NCI-H748 treated with DMSO at 0.1 percent for 48 hours (cell line): Measurements from ENCODE around the gene ADCY10.
"Not testable (repeated sequence)": the region's sequence is repeated elsewhere in the genome, so short reads cannot be mapped to it uniquely, and the experiment has no call there.

Experiments used
- DNase-seq: peaks from one replicate; lab custom pipeline; 2025; lab: John Stamatoyannopoulos, UW

ADCY10 gene

DNA sequence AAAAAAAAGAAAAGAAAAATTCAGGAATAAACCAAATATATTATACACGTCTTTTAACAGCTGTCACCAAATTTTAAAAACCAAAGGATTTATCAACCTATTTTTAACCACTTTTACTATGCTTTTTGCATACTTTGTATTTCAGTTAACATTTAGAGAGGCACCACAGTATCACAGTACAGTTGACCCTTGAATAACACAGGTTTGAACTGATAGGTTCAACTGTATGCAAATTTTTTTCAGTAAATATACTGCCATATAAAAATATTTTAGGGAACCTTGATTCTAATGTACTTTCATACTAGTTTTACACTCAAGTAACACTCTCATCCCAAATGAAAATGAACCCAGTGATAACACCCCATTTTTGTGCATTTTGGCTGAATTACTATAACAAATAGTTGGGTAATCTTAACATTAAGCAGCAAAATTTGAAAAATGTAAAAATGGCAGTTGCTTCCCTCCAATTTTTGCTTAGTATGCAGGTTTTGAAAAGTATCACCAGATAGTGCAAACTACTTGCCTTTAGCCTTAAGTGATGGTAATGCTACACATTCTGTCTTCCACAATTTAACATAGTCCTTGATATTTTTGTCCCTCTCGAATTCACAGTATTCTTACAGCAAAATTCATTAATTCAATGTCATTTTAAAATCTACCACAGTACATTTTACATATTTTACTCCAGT is 10.8 kb upstream of the ADCY10 start:
- no peak for DNase-seq

DNA sequence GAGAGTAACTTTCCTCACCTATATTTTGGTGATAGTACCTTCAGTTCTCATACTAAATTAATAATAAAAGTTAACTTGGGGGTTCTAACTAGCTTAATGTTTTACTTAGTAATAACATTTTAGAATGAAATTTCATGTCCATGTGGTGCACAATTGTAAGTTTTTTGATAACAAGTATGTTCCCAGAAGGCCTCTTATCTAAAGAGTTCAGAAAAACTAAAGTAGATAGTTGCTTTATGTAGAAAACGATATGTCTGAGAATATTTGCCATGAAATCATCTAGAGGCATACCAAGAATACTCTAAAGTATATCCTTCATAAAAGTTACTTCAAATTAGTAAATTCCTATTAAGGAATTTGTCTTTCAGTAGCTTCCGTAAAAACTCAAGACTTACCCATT is 10.2 kb upstream of the ADCY10 start:
- DNase-seq, result no peak

DNA sequence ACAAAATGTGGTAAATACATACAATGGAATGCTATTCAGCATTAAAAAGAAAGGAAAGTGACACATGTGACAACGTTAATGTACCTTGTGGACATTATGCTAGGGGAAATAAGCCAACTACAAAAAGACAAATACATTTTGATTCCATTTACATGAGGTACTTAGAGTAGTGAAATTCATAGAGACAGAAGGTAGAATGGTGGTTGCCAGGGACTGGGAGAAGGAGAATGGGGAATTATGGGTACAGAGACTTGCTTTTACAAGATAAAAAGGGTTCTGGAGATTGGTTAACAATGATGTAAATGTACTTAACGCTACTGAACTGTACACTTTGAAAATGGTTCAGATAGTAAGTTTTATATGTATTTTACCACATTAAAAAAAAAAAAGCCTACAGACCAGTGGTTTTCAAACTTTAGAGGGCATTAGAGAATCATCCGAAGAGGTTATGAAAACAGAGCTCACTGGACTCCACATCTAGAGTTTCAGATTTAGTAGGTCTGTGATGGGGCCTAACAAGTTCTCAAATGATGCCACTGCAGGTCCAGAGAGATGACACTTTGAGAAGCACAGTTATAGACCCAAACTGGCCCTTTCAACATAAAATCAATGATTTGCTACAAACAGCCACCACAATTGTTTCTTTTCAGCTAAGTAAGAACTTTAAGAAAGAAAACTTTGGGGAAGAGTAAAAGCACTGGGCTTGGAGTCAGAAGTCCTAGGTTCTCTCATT is 9.6 kb upstream of the ADCY10 start:
- no peak for DNase-seq

DNA sequence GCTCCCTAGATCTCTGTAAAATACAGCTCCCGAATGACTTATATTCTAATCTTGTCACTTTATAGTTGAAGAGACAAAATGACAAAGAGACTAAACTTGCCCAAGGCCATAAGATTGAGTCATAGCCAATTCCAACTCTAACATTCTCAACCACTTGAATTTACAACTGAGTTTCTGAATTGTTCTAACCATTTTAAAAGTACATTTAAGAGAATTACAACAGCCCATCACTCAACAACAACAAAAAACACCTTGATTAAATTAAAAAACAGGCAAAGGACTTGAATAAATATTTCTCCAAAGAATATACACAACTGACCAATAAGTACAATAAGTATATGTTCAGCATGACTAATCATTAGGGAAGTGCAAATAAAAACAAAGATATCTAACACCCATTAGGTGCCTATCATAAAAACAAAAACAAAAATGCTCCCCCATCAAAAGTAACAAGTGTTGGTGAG is 8.7 kb upstream of the ADCY10 start:
- DNase-seq, result no peak

DNA sequence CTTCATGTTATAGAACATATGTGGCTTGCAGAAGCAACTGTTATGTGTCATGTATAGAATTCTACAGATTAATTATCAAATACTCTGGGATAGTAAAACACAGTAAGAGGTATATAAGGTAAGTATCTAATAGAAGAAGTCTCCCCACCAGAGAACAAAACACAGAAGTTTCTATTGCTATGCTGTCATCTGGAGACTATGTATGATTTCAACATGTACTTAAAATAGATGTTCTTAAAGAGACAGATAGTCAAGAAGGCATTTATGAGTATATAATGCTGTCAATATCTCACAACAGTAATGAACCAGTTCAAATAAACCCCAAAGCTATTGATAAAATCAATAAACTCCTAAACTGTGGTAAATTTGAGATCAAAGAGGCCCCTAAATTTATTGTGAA is 8.1 kb upstream of the ADCY10 start:
- DNase-seq, result no peak

DNA sequence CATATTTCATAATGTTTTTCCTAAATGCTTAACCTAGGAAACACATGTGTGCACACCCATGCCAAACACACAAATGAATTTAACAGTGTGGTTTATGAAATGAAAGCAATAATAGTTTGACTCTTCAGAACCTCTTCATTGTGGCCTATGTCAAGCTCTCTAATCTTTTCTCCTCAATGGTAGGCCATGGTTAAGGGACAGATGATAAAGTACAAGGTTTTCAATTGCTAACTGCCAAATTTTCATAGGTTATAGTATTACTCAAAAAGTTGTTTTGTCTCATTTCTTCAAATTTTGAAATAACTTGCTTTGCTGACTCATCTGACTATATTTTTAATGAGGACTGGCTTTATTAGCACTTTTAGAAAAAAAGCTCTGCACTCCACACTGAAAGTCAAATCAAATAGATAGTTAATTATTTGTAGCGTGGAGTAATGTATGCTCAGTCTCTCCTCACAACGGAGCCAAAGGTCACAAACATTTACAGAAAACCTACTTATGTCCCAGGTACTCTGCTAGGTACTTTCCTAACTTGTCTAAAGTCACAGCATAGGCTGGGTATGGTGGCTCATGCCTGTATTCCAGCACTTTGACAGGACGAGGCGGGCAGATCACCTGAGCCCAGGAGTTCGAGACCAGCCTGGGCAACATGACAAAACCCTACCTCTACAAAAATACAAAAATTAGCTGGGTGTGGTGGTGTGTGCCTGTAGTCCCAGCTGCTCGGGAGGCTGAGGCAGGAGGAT is 3.0 kb upstream of the ADCY10 start:
- no peak for DNase-seq

DNA sequence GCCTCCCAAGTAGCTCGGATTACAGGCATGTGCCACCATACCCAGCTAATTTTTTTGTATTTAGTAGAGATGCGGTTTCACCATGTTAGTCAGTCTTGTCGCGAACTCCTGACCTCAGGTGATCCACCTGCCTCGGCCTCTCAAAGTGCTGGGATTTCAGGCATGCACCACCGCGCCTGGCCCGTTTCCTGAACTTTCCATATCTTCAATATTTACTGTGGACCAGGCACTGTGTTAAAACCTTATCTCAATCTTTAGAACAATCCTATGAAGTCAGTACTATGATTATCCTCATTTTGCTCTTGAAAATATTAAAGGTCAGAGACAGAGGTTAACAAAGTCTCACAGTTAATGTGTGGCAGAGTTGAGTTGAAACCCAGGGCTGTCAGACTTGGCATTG is 1.6 kb upstream of the ADCY10 start:
- no peak for DNase-seq

DNA sequence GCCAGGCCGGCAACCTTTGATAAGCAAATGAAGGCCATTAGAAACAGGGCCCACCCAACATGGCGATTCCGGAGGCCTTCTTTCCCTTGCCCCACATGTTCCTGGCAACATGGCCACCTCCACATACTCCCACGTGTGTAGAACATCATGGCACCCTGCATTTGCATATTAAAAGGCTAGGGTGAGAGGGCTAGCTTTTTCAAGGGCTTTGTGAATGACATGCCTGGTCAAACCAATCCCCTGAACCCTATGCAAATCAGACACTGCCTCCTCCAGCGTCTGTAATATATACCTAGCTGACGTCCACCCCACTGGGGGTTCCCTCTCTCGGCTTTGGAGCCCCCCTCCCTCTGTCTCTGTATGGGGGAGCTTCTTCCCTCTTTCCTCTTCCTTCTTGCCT is 1.6 kb downstream of the ADCY10 start:
- no peak for DNase-seq

DNA sequence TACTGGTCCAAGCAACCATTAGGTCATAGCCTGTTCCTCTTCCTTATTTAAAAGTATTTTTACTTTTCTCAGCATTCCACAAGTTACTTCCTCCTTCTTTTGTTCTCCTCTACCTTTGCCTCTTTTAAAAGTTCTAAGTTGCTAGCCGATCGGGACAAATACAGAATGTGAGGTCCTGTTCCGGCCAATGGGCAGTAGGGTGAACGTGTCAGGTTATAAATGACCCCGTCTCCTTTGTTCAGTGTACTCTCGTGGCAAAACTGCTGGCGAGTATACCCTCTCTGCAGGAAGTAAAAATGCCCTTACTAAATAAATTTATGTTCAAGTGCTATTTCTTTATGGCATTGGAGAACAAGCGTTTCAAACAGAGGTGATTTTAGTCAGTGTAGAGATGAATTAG is 2.5 kb downstream of the ADCY10 start:
- DNase-seq, result no peak

DNA sequence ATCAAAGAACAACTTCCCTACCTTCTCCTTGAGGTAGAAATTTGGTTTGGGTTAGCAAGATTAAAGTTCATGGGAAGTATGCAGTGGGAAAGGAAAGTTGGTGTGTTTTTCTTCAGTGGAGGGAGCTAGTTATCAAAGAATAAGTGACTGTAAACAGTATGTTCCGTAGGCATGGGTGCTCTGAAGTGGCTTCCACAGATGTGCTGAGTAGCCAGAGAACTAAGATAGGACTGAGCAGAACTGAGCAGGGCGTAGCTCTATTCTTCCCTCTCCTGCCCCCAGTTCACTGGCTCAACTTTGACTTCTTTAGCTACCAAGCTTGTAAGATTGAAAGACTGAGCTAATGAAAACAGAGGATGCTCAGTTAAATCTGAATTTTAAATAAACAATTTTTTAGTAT is 3.4 kb downstream of the ADCY10 start:
- no peak for DNase-seq

DNA sequence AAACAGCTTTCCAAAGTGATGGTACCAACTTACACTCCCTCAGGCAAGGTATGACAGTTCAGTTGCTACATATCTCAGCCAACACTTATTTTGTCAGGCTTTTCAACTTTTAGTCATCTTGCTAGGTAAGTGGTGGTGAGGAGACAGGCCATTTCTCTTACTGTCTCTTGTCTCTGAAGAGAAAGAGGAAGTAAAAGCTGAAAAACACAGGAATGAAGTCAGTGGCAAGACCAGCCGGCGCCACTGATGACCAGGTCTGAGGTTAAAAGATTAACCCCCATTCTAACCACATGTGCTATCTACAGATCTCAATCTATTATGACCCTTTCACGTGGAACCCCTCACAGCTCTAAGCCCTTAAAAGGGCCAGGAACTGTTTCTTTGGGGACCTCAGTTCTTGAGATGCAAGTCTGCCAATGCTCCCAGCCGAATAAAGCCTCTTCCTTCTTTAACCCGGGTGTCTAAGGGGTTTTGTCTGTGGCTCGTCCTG is 4.2 kb downstream of the ADCY10 start:
- DNase-seq, result no peak

DNA sequence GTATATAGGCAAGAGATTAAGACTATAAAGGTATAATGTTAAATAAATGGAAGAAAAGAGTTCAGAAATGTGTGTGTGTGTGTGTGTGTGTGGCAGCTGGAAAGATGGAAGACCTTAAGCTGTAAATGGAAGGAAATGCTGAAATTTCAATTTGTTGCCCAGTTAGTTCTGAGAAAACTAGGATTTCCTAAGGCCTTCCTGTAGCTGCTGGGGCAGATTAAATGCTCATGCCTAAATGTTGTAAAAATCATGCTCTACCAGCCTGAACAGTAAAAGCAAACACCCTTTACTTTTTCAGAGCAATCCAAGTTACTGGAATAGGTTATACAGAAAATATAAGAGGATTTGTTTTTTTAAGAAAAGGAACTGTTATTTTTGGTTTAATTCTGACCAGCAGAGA is 8.3 kb downstream of the ADCY10 start:
- no peak for DNase-seq

DNA sequence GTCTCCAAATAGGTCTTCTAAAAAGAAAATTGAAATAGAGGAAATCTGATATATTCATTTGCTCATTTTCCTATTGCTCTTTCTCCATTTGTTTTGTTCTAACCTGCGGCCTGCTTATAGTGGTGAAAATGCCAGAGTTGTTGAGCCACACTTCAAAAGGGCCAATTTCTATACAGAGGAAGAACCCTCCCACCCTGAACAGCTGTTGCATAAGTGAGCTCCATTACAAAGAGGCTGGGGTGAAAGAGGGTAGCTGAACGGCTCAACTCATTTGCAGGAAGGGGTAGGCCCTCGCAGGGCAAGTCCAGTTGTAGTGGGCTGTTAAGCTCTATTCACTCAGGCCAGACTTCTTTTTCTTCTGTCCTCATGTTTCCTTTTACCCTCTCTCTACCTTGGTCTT is 8.8 kb downstream of the ADCY10 start:
- no peak for DNase-seq

DNA sequence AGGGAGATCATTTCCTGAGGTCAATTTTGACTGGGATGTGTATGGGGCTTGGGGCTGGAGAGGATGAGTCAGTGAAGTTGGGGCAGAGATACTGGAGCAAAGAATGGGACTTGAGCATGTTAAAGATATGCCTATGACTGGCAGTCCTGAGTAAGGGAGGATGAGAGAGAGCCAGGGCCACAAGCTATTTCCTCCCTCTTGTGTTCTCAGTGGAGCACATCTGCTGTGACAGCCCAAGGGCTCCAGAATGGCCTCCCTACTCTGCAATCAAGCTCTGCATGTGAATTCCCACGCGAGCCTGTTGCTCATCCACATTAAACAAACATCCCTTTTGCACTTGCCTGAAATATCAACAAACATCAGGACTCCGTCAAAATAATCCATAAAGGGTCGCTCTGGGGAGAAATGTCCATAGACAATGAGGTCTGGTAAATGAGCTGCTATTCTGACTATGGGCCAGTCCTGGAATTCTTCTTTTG is 9.2 kb downstream of the ADCY10 start:
- DNase-seq, result no peak

DNA sequence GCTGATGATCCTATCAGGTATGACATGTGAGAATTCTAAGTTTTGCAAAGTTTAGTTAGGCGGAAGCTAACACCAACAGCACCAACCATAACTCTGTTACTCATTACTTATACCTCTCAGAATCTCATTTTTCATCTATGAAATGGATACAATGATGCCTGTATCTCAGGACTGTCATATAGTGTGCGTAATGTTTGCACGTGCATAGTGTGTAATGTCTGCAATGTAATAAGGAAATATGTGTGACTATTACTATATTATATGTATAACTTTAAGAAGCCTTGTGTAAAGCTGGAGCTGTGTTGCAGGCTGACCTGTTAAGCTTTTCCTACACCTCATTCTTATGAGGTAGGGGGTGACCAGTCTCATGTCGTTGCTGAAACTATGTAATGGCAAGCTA is 13.0 kb downstream of the ADCY10 start:
- DNase-seq, result no peak

DNA sequence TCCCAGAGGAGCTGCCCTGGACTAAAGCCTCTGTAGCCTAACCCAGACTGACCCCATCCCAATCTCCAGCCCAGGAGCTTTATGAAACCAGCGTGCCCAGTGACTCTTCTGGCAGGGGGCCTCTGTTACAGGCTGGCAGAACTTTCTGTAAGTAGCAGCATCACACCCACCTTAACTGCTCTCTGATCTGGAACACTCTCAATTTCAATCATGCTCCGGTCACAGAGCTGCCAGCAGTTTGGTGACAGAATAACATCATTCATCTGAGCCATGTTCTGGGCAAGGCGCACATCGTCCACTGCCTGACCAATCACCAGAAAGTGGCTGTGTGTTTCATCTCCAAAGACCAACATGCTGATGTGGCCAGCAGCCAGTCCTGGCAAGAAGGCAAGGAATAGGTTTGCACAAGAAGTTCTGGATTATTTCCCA is 14.7 kb downstream of the ADCY10 start:
- DNase-seq, result no peak

DNA sequence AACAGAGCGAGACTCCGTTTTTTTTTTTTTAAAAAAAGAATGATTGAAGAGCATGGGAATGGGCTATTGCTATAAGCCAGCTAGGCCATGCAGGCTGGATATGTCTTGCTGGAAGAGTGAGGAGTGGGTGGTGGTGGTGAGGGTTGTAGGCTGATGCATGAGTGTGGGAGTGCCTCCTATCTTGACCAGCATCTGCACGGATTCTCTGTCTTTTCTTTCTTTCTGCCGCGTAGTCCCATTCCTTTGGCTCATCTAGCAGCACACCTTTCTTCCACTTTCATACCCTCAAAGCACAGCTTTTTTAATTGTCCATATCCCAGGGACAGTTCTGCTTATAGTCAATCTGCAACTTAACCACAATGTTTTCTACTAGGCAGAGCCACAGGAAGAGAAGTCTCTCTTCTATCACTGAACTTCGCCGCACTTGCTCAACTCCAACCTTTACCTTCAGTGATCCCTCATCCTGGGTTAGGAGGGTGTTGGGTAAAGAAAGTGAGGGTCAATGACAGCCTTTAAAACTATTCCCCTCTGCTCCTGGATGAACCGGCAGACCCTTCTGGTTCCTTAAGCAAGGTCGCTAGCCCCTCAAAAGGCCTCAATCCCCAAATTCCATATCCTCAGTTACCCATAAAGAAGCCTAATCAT is 15.2 kb downstream of the ADCY10 start:
- DNase-seq, result no peak

DNA sequence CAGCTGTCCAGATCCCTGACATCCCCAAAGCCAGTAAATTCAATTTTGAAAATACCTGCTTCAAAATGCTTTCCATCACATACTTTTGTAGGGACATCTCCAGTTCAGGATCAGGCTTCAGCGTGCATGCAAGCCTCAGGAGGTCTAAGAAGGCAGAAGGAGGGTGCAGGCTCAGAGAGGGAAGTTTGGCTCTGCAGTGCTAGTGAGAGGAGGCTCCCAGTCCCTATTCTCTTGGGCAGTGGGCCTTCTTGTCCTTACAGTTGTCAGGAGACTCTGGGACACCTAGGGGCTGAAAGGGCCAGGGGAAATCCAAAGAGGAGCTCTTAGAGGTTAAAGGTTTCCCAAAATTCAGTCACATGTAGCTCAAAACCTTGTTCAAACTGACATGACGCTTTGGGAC is 20.1 kb downstream of the ADCY10 start:
- no peak for DNase-seq

DNA sequence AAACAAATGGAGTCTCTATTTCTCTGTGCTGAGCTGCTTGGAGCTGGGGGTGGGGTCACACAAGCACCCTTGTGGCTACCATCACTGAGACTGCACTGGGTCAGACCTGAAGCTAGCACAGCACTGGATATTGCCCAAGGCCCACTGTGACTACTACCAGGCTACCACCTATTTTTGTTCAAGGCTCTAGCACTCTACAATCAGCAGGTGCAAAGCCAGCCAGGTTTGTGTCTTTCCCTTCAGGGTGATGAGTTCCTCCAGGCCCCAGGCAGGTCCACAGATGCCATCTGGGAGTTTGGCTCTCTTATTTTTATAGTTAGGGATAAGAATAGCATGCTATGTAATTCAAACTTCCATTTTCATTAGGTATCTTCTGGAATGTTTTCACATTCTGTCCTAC is 23.5 kb downstream of the ADCY10 start:
- DNase-seq, result no peak

DNA sequence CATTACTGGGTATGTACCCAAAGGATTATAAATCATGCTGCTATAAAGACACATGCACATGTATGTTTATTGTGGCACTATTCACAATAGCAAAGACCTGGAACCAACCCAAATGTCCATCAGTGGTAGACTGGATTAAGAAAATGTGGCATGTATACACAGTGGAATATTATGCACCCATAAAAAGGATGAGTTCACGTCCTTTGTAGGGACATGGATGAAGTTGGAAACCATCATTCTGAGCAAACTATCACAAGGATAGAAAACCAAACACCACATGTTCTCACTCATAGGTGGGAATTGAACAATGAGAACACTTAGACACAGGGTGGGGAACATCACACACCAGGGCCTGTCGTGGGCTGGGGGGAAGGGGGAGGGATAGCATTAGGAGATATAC is 26.7 kb downstream of the ADCY10 start:
- not testable (repeated sequence) for DNase-seq

DNA sequence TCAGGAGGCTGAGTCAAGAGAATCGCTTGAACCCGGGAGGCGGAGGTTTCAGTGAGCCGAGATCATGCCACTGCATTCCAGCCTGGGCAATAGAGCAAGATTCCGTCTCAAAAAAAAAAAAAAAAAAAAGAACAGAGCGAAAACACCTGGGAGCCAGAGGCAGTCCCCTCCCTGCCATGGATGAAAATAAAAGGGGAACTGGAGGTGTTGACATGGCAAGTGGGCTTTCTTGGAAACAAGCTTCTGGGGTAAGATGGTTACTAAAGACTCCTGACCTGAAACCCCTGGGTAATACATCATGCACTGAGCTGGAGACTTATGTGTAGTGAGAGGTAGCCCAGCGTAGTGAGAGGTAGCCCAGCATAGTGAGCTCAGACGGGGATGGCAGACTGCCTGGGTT is 31.6 kb downstream of the ADCY10 start:
- DNase-seq, result no peak

DNA sequence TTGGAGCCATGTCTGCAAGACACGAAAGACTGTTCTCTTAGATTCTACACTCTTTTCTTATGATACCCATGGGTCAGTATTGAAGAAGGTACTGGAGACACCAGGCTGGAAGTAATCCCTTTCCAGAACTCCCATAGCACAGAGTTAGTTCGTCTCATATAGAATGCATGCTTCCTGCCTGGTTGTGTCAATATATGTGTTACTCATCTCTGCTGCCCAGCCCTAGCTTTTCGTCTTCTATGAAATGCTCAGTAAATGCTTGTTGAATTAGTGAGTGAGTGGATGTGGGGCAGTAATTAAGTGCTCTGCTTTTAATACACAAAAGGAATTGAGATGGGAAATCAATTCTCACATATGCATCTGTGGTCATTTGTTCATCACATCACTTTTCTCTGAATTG is 32.1 kb downstream of the ADCY10 start:
- DNase-seq, result no peak
